HepG2 (cell line): ENCODE data around the gene SOCS1. TPM values are rescaled to one million over a fixed set of nuclear protein-coding genes. Genes with fewer than 3 reads are reported as not detected.

Experiments used
- BHLHE40 ChIP-seq: IDR thresholded peaks from 2 replicates; pipeline ENCODE4 v1.6.1; 2011; ENCODE audit warnings: low read length, improper control_type of control experiment
- KIAA2018 ChIP-seq: sonication (generic); formaldehyde crosslinking; IDR thresholded peaks from 2 replicates; pipeline ENCODE4 v1.5.0; 2020; ENCODE audit warnings: mild to moderate bottlenecking, missing genetic modification reagents, borderline replicate concordance
- NR2F1 ChIP-seq, 2 experiments: fragments of 450-650 bp in 1 of 2; formaldehyde crosslinking in 1 of 2; IDR thresholded peaks; 2 replicates each; pipeline versions ENCODE4 v1.5.0 to v1.6.1; 2016 to 2020; ENCODE audit warnings: mild to moderate bottlenecking in 1 of 2, missing compliant biosample characterization in 1 of 2, missing genetic modification reagents in 1 of 2, moderate library complexity in 1 of 2
- SP140L ChIP-seq: sonication (generic); formaldehyde crosslinking; IDR thresholded peaks from 2 replicates; pipeline ENCODE4 v1.4.0; 2020; ENCODE audit warnings: missing genetic modification reagents, borderline replicate concordance
- THAP11 ChIP-seq: IDR thresholded peaks from 2 replicates; pipeline ENCODE4 v1.6.1; 2016; ENCODE audit warnings: missing biosample characterization, missing genetic modification reagents
- THYN1 ChIP-seq: sonication (generic); formaldehyde crosslinking; IDR thresholded peaks from 2 replicates; pipeline ENCODE4 v1.8.1; 2023; ENCODE audit warnings: low read depth, mild to moderate bottlenecking, moderate library complexity, missing genetic modification reagents, borderline replicate concordance
- XBP1 ChIP-seq: sonication (generic); formaldehyde crosslinking; IDR thresholded peaks from 2 replicates; pipeline ENCODE4 v1.5.0; 2020; ENCODE audit warnings: missing genetic modification reagents
- ZBTB4 ChIP-seq: sonication (generic); formaldehyde crosslinking; IDR thresholded peaks from 2 replicates; pipeline ENCODE4 v1.4.0; 2020; ENCODE audit warnings: missing genetic modification reagents, mild to moderate bottlenecking, borderline replicate concordance
- ZBTB43 ChIP-seq: sonication (generic); formaldehyde crosslinking; conservative IDR thresholded peaks from 2 replicates; pipeline ENCODE4 v1.4.0; 2020; ENCODE audit warnings: missing genetic modification reagents
- ZNF687 ChIP-seq: sonication (generic); formaldehyde crosslinking; IDR thresholded peaks from 2 replicates; pipeline ENCODE4 v1.5.1; 2020; ENCODE audit warnings: mild to moderate bottlenecking, missing genetic modification reagents, moderate library complexity
- polyA plus RNA-seq, 8 experiments: library from polyadenylated mRNA; depleted of rRNA in 3 of 8; stranded (reverse) in 7 of 8; unstranded in 1 of 8; fragments of >200 nt; fragmentation: Illumina TruSeq in 4 of 8; extraction: Trizol in 4 of 8; gene quantifications; 2 replicates each; pipeline versions ENCODE4 v1.2.1 to v1.2.3, GENCODE V29; 2011 to 2016; ENCODE audit warnings: low read depth in 4 of 8, missing spikeins in 1 of 8, mixed read lengths in 1 of 8; ENCODE audit not compliant: insufficient read depth in 1 of 8
- total RNA-seq, 5 experiments: library from RNA; depleted of rRNA; stranded (reverse); fragments of >200 nt; fragmentation: Illumina TruSeq; extraction: Trizol; gene quantifications; 2 replicates each; pipeline ENCODE4 v1.2.3, GENCODE V29; 2016; ENCODE audit warnings: low read depth in 1 of 5

The SOCS1 gene
- total and polyA plus RNA-seq, 2 of the 13 experiments (the other 11 are each of a cell fraction or from before 2014, with no cell fraction given) = 5.3 to 6.3 TPM

- TF ChIP-seq SP140L (peak; percentile 80), BHLHE40 (peak; percentile 83), ZNF687 (CRISPR knock-in tag) (no peak), XBP1 (CRISPR knock-in tag) (0 out of 2 replicates have a peak, but pooled peaks have one; percentile 36), KIAA2018 (CRISPR knock-in tag) (no peak), THAP11 (CRISPR knock-in tag) (peak; percentile 75; the same call in 1 of the 2 replicates), ZBTB4 (CRISPR knock-in tag) (peak; percentile 35; the same call in 1 of the 2 replicates), THYN1 (CRISPR knock-in tag) (no peak), NR2F1 (CRISPR knock-in tag; IDR thresholded peaks at IDR 0.05) (no peak), ZBTB43 (CRISPR knock-in tag) (no peak)
Observed at GRCh38 chr16:11296706-11297491, 40.9 kb upstream of the SOCS1 start (continued).
